ENCODE measurements around the gene PHC3. TPM values are rescaled to one million over a fixed set of nuclear protein-coding genes. Genes with fewer than 3 reads are reported as not detected.

The PHC3 gene
- total RNA-seq, 2 experiments from 2014 or later, result 48.7 to 50.4 TPM

DNA sequence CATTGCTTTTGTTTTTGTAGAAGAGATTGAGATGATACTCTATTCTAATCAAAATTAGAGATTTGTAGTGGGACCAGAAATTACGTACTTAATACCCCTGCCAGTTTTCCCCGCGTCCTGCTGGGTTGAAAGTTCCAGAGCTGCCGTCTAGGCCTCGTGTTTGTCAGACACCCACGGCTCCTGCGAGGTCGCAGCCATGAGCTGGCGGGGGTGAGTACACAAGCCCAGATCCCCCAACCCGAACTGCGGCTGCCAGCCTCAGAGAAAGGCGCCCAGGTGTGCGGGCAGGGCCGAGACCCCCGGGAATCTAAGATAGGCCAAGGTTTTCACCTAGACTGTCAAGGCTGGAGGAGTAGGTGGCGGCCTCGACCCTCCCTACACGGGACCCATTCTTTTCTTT lies 117.4 kb downstream of the PHC3 start:
- H3K4me3 Mint-ChIP-seq, result no peak overlapping the region
- DNase-seq, result no peak
- no peak overlapping the region for H3K27ac Mint-ChIP-seq
- no peaks in the 10 kb centered on the region for H3K9me3 Mint-ChIP-seq
- CTCF ChIA-PET, result interaction anchor here (0.6 to 0.8 kb wide), 2 partner anchors 10 to 207 kb away, joined by 3 to 4 read pairs; no protein-coding TSS in a partner anchor
- H3K27me3 Mint-ChIP-seq (ENCODE audit: low read depth), result no peaks in the 10 kb centered on the region
- intact Hi-C loops (cut with micrococcal nuclease), result no loop called here
- no peaks in the 10 kb centered on the region for H3K4me1 Mint-ChIP-seq (ENCODE audit: low read depth)
- H3K36me3 Mint-ChIP-seq (ENCODE audit: low read depth), result peaks cover 22% of the 10 kb centered on the region

DNA sequence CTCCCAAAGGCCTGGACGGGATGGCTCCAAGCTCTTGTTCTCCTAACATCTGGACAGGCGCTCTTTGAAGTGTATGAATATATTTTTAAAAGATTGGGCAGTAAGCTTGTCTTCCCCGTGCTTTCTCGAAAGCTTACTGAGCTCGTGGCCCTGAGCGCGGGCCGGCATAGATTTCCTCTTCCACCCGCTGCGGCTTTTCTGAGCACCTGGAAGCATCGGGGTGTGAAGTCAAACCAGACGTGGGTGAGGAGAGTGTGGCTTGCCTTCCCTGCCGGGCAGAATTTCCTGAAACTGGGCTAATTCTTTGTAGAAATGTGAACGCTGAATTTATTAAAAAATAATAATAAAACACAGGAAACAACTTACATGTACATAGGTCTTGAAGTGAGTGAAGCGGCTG lies 117.8 kb downstream of the PHC3 start:
- H3K4me3 Mint-ChIP-seq, result no peak overlapping the region
- CTCF ChIA-PET, result interaction anchor here (0.6 to 1.2 kb wide), 3 partner anchors 9 to 21 kb away, joined by 3 to 4 read pairs (median 3); no protein-coding TSS in a partner anchor
- no peaks in the 10 kb centered on the region for H3K27me3 Mint-ChIP-seq (ENCODE audit: low read depth)

DNA sequence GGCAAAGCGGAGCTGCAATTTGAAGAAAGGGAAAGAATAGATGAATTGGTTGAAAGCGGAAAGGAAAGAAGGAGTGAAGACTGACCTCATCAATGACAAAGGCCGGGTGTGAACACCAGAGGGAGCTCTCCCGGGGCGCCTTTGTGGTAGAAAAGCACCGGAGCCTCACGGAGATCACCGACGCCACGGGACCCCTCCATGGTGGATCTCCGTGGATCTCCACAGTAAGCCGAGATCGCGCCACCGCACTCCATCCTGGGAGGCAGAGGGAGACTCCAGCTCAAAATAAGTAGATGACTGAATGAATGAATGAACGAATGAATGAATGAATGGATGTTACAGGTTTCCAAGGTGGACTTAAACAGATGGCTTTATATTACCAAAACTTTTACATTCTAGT lies 118.8 kb downstream of the PHC3 start:
- Mint-ChIP-seq H3K4me3 (no peak overlapping the region), H3K27me3 (ENCODE audit: low read depth) (no peaks in the 10 kb centered on the region), H3K9me3 (no peaks in the 10 kb centered on the region), H3K36me3 (ENCODE audit: low read depth) (peaks cover 20% of the 10 kb centered on the region), H3K4me1 (ENCODE audit: low read depth) (peaks cover 10% of the 10 kb centered on the region), H3K27ac (no peak overlapping the region)
- intact Hi-C loops (cut with micrococcal nuclease), result no loop called here
- CTCF ChIA-PET, result interaction anchor here (0.6 to 1.2 kb wide), 3 partner anchors 8 to 100 kb away, joined by 3 to 8 read pairs (median 3); no protein-coding TSS in a partner anchor
- DNase-seq, result no peak

More for the DNA sequence above, 117.8 kb downstream of the PHC3 start:
- peaks cover 2% of the 10 kb centered on the region for H3K4me1 Mint-ChIP-seq (ENCODE audit: low read depth)
- H3K9me3 Mint-ChIP-seq, result no peaks in the 10 kb centered on the region
- intact Hi-C loops (cut with micrococcal nuclease), result no loop called here
- peaks cover 22% of the 10 kb centered on the region for H3K36me3 Mint-ChIP-seq (ENCODE audit: low read depth)
- no peak for DNase-seq
- no peak overlapping the region for H3K27ac Mint-ChIP-seq

DNA sequence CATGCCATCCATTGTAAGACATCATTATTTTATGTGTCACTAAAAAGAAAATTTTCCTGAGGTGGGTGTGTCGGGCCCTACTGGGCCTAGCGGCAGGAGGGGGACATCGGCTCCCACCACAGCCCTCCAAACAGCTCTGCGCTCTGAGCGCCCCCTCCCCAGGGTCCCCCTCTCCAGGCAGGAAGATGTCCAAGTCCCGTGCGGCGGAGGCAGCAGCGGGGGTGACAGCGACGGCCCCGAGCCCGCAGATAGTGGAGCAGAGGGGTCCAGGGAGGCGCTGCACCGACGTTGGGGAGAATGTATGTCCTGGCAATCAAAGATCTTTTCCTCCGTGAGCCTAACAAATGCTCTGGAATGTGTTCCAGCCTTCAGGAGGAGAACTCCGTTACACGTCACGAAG lies 119.5 kb downstream of the PHC3 start:
- intact Hi-C loops (cut with micrococcal nuclease), result no loop called here
- no peaks in the 10 kb centered on the region for H3K9me3 Mint-ChIP-seq
- H3K4me1 Mint-ChIP-seq (ENCODE audit: low read depth), result peaks cover 17% of the 10 kb centered on the region
- CTCF ChIA-PET, result interaction anchor here (0.9 kb wide), 1 partner anchor 23 kb away, joined by 8 read pairs; no protein-coding TSS in a partner anchor
- H3K4me3 Mint-ChIP-seq, result no peak overlapping the region
- DNase-seq, result no peak
- no peak overlapping the region for H3K27ac Mint-ChIP-seq
- H3K27me3 Mint-ChIP-seq (ENCODE audit: low read depth), result no peaks in the 10 kb centered on the region
- peaks cover 18% of the 10 kb centered on the region for H3K36me3 Mint-ChIP-seq (ENCODE audit: low read depth)

DNA sequence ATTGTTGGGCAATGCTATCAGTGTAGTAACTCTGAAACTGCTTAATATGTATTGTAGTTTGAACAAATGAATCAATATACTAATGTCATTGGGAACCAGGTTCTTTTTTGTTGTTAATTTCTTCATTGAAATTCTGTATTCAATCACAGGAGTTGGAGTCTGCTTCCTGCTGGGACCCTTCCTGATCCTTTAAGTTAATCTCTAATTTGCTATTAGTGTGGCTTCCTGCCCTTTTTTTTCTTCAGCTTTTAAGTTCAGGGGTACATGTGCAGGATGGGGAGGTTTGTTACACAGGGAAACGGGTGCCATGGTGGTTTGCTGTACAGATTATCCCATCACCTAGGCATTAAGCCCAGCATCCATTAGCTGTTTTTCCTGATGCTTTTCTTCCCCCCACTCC lies 122.1 kb downstream of the PHC3 start:
- Mint-ChIP-seq H3K27me3 (ENCODE audit: low read depth) (no peaks in the 10 kb centered on the region), H3K9me3 (no peaks in the 10 kb centered on the region), H3K36me3 (ENCODE audit: low read depth) (peaks cover 12% of the 10 kb centered on the region), H3K4me3 (no peak overlapping the region), H3K27ac (no peak overlapping the region), H3K4me1 (ENCODE audit: low read depth) (peaks cover 44% of the 10 kb centered on the region)
- intact Hi-C loops (cut with micrococcal nuclease), result loop anchor here (5.0 kb wide), 2 partner anchors 198 to 298 kb away; partner anchors contain the start of gene SKIL
- no peak for DNase-seq
- CTCF ChIA-PET, result no interaction called here

DNA sequence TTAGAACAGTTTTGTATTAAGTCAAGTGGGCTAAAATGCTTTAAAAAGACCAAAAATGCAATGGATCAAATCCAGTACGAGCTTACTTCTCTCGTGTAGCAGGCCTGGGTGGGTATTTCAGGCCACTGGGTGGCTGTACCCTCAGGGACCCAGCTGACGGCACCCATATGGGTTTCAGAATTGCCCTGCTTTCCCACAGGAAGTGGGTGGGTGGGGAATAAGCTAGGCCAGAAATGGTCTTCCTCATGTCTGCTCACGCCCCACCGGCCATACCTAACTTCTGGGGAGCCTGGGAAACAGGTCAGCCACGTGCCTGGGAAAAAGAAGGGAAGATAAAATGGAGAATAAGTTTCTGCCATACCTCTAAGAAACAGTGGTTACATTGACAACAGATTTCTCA lies 123.4 kb downstream of the PHC3 start:
- CTCF ChIA-PET, result interaction anchor here (0.6 to 1.9 kb wide), 3 partner anchors 18 to 106 kb away, joined by 3 to 8 read pairs (median 3); no protein-coding TSS in a partner anchor

DNA sequence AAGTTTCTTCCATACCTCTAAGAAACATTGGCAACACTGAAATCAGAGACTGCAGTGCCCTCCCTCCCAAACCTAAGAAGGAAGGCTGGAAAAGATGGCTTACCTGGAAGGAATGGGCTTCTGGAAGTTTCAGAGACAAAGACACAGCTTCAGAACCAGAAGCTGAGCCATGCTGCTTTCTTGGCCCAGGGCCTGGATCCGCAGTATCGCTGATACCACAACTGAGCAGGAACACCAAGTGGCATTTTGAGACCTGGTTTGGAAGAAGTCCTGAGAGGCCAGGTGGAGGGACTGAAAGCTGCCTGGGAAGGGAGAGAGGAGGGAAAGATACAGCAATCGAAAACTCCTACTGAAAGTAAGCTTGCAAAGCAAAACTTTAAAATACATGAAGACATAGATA lies 124.0 kb downstream of the PHC3 start:
- intact Hi-C loops (cut with micrococcal nuclease), result loop anchor here (1.0 to 5.0 kb wide), 4 partner anchors 19 to 300 kb away; partner anchors contain the start of gene SKIL
- Mint-ChIP-seq H3K9me3 (no peaks in the 10 kb centered on the region), H3K27ac (no peak overlapping the region), H3K36me3 (ENCODE audit: low read depth) (peaks cover 6% of the 10 kb centered on the region), H3K4me3 (no peak overlapping the region), H3K27me3 (ENCODE audit: low read depth) (no peaks in the 10 kb centered on the region), H3K4me1 (ENCODE audit: low read depth) (peaks cover 50% of the 10 kb centered on the region)
- no peak for DNase-seq
- CTCF ChIA-PET, result interaction anchor here (0.6 to 1.9 kb wide), 3 partner anchors 18 to 107 kb away, joined by 3 to 8 read pairs (median 3); no protein-coding TSS in a partner anchor

More for the DNA sequence above, 123.4 kb downstream of the PHC3 start:
- H3K27ac Mint-ChIP-seq, result no peak overlapping the region
- no peak for DNase-seq
- no peak overlapping the region for H3K4me3 Mint-ChIP-seq
- intact Hi-C loops (cut with micrococcal nuclease), result loop anchor here (5.0 kb wide), 2 partner anchors 199 to 299 kb away; partner anchors contain the start of gene SKIL
- no peaks in the 10 kb centered on the region for H3K27me3 Mint-ChIP-seq (ENCODE audit: low read depth)
- H3K36me3 Mint-ChIP-seq (ENCODE audit: low read depth), result peaks cover 9% of the 10 kb centered on the region
- peaks cover 48% of the 10 kb centered on the region for H3K4me1 Mint-ChIP-seq (ENCODE audit: low read depth)
- H3K9me3 Mint-ChIP-seq, result no peaks in the 10 kb centered on the region

DNA sequence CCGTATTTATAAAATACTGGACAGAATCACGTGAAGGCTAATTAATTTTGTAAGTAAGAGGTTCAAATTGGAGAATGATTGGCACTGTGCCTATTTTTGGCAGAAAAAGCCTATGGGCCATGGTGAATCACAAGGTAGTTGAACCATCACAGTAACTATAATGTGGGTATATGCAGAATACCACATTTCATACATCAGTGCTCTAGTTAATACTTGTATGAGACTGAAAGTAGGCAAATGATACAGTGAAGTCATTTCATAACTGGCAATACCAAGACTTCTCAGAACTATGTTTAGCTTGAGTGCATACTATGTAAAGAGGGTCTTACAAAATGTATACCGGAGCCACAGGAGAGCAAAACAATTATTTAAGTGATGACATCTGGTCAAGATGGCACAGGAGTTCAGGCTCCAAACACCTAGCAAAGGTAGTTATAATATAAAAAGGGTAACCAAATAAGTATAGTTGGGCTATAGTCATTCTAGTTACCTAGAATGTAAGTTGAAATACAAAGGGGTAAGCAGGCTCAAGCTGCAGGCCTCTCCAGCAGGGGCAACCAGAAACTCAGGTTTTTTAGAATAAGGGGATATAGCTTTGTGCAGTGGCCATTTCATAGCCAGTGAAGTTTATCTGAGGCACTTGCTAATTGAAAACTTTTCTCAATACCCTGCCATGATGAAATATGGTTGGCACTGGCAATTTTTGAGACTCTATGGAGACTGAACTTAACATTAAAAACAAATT lies 124.7 kb downstream of the PHC3 start:
- CTCF ChIA-PET, result interaction anchor here (0.6 to 1.9 kb wide), 4 partner anchors 11 to 115 kb away, joined by 3 to 8 read pairs (median 3); no protein-coding TSS in a partner anchor
- H3K27ac Mint-ChIP-seq, result peak overlapping the region; percentile 69
- intact Hi-C loops (cut with micrococcal nuclease), result loop anchor here (1.0 to 5.0 kb wide), 6 partner anchors 20 to 300 kb away; partner anchors contain the start of gene SKIL
- no peaks in the 10 kb centered on the region for H3K9me3 Mint-ChIP-seq
- H3K4me3 Mint-ChIP-seq, result no peak overlapping the region
- no peaks in the 10 kb centered on the region for H3K27me3 Mint-ChIP-seq (ENCODE audit: low read depth)
- no peaks in the 10 kb centered on the region for H3K36me3 Mint-ChIP-seq (ENCODE audit: low read depth)
- DNase-seq, result peak; percentile 47
- peaks cover 50% of the 10 kb centered on the region for H3K4me1 Mint-ChIP-seq (ENCODE audit: low read depth)

DNA sequence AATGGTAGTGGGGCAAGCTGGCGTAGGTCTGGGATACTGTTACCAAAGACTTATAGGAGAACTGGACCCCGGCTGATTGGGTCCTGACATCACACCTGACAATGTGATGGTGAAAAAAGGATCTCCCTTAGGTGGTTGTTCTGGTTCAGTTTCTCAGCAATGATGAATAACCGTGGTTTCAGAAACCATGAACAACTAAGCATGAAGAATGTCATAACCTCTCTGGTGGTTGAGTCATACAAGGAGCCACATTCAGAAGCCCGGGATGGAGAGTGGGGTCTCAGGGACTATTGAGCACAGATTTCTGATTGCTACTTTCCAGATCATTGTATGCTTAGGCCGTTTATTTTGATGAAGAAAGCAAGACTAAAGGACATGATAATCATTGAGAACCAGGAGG lies 126.3 kb downstream of the PHC3 start:
- Mint-ChIP-seq H3K27ac (no peak overlapping the region), H3K27me3 (ENCODE audit: low read depth) (no peaks in the 10 kb centered on the region), H3K4me1 (ENCODE audit: low read depth) (peaks cover 50% of the 10 kb centered on the region), H3K9me3 (no peaks in the 10 kb centered on the region), H3K36me3 (ENCODE audit: low read depth) (no peaks in the 10 kb centered on the region), H3K4me3 (no peak overlapping the region)
- CTCF ChIA-PET, result interaction anchor here (0.6 to 1.9 kb wide), 3 partner anchors 17 to 309 kb away, joined by 3 to 4 read pairs (median 4); partner anchors contain the start of gene GPR160
- DNase-seq, result peak; percentile 58
- intact Hi-C loops (cut with micrococcal nuclease), result loop anchor here (1.0 to 5.0 kb wide), 6 partner anchors 74 to 302 kb away; partner anchors contain the start of genes PHC3, PRKCI and SKIL

DNA sequence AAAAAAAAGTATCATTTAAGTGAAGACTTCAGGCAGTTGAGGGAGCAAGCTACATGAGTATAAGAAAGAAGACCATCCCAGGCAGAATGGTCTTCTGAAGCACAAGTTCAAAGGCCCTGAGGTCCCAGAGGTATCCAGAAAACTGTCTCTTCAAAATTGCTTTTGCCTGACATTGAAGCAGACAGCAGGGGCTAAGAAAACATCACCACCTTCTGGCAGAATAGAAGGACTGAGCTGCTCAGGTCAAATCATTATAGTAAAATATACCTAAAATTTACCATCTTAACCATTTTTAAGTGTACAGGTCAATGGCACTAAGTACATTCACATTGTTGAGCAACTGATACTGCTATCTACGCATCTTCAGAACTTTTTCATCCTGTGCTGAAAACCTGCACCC lies 127.3 kb downstream of the PHC3 start:
- Mint-ChIP-seq H3K4me3 (no peak overlapping the region), H3K36me3 (ENCODE audit: low read depth) (no peaks in the 10 kb centered on the region), H3K27me3 (ENCODE audit: low read depth) (no peaks in the 10 kb centered on the region), H3K27ac (no peak overlapping the region), H3K4me1 (ENCODE audit: low read depth) (peaks cover 50% of the 10 kb centered on the region), H3K9me3 (no peaks in the 10 kb centered on the region)
- CTCF ChIA-PET, result interaction anchor here (0.6 to 2.6 kb wide), 18 partner anchors 9 to 290 kb away, joined by 3 to 18 read pairs (median 3); partner anchors contain the start of gene GPR160
- intact Hi-C loops (cut with micrococcal nuclease), result loop anchor here (1.0 to 2.0 kb wide), 7 partner anchors 17 to 291 kb away; partner anchors contain the start of gene GPR160
- peak; percentile 22 for DNase-seq

DNA sequence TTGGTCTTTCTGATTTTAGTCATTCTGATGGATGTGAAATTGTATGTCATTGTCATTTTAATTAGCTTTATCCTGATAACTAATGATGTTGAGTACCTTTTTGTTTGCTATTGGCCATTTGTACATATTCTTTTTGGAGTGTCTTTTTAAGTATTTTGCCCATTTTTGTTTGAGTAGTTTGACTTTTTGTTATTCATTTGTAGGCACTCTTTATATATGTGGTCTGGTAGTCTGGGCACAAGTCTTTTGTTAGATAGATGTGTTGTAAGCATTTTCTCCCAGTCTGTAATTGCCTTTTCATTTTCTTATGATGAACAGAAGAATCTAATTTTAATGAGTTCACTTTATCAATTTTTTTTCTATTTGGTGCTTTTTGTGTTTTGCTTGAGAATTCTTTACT lies 129.1 kb downstream of the PHC3 start:
- H3K9me3 Mint-ChIP-seq, result no peaks in the 10 kb centered on the region
- H3K4me3 Mint-ChIP-seq, result no peak overlapping the region
- H3K27ac Mint-ChIP-seq, result no peak overlapping the region
- no peak for DNase-seq
- H3K27me3 Mint-ChIP-seq (ENCODE audit: low read depth), result no peaks in the 10 kb centered on the region
- peaks cover 36% of the 10 kb centered on the region for H3K4me1 Mint-ChIP-seq (ENCODE audit: low read depth)
- intact Hi-C loops (cut with micrococcal nuclease), result no loop called here
- H3K36me3 Mint-ChIP-seq (ENCODE audit: low read depth), result no peaks in the 10 kb centered on the region
- CTCF ChIA-PET, result interaction anchor here (0.6 to 2.6 kb wide), 6 partner anchors 10 to 187 kb away, joined by 3 to 18 read pairs (median 4); partner anchors contain the start of gene GPR160

DNA sequence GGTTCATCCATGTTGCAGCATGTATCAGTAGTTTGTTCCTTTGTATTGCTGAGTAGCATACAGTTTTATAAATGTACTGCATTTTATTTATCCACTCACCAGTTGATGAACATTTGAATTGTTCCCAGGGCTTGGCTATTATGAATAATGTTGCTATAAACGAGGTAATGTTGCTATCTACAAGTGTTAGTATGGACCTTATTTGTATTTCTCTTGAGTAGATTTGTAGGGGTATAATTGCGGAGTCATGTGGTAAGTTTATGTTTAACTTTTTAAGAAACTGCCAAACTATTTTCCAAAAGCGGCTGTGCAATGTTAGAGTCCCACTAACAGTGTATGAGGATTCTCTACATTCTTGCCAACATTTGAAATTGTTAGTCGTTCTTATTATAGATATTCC lies 130.8 kb downstream of the PHC3 start:
- Mint-ChIP-seq H3K27me3 (ENCODE audit: low read depth) (no peaks in the 10 kb centered on the region), H3K36me3 (ENCODE audit: low read depth) (no peaks in the 10 kb centered on the region), H3K4me3 (no peak overlapping the region), H3K4me1 (ENCODE audit: low read depth) (peaks cover 25% of the 10 kb centered on the region), H3K27ac (no peak overlapping the region), H3K9me3 (no peaks in the 10 kb centered on the region)
- intact Hi-C loops (cut with micrococcal nuclease), result no loop called here
- DNase-seq, result no peak
- CTCF ChIA-PET, result no interaction called here
